Left cardiac atrium (tissue), 4 donors: ENCODE data around the gene AGER. TPM values are rescaled to one million over a fixed set of nuclear protein-coding genes. Genes with fewer than 3 reads are reported as not detected.
"Not testable (repeated sequence)": the region's sequence is repeated elsewhere in the genome, so short reads cannot be mapped to it uniquely, and the experiment has no call there.

ENCODE experiments used
- ATAC-seq, 2 donors: fragments of 200-7000 bp; cut with Tn5 transposase; one replicate each; pipeline ENCODE4 v1.9.1; 2020; ENCODE audit warnings: mild to moderate bottlenecking in 2 of 2, moderate library complexity in 2 of 2
- DNase-seq: peaks from one replicate; pipeline ENCODE4 v3.0.0-alpha.2; 2020
- intact Hi-C, 2 donors: fragments of 100-400 bp; cut with DNase I; formaldehyde crosslinking; loops; one replicate each; pipeline versions ENCODE4 v1.14.1 to v1.15.1; 2022 to 2023
- total RNA-seq, 2 donors: library from RNA; stranded (reverse); fragmentation: NEBNext Ultra II Directional; extraction: Animal tissue kit (Norgen Biotek cat#: 25700); gene quantifications; one replicate each; pipeline ENCODE4 v1.2.1, GENCODE V29; 2021
- donor health status: DM: no; HTN: yes; CAD: no.
- donor health status: DM: no; HTN: yes; CAD: no; lungs with severe emphysema.
- donor health status: DM: yes; HTN: yes; CAD: no.
- donor health status: Dilated cardiomyopathy.

AGER gene
- total RNA-seq, 2 donors from 2014 or later = 2.4 to 2.8 TPM

DNA sequence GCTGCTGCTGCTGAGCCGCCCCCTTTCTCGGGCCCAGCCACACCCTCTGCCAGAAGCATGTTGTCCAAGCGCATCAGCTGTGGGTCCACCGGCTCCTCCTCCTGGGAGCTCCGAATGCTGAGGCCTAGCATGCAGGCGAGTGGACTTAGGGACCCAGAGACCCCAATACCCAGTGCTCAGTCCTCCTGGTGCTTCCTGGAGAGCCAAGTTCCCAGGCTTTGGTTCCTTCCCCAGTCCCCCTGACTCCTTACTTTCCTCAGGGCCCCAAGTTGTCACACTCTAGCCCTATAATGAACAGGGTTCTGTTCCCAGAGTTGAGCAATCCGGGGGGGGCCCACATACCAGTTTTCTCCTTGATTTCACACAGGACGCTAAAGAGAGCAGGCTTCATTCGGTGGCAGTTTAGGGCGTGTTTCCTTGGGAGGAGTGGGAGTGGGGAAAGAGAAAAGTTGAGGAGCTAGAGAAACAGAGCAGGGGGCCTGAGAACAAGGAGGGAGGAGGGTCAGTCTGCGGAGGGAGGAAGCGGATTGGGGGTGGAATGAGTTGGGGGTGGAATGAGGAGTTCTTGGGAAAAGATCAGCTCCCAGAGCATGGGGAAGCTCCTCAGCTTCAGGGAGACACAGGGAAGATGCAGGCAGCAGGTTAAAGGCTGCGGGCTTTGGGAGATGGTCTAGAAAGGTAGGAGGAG is 4.5 kb upstream of the AGER start:
- no peak for ATAC-seq
- intact Hi-C loops = no loop called here
- no peak for DNase-seq

DNA sequence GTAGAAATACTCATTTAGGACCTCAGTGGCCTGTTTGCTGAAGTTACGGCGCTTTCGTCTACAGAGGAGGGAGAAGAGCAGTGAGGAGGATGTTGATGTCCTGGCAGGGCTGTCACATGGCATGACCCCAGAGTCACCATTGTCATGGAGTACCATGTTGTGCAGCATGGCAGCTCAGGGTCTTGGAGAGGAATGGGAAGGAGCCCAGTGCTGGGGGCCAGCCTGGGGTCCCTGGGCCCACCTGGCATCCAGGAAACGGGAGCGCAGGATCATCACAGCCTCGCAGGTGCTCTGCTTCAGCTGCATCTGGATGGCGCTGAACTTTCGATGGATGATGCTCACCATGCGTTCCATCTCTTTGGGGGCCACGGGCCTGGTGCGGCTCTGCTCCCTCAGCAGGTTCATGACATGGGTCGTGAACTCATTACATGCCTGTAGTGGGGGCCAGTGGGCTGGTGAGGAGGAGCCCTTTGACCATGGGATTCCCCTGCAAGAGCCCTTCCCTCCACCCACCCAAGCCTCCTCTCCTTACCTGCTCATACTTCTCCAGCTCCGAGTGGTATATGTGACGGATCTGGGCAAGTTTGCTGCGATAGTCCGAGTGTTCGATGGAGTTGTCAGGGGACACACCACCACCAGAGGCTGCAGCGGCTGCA is 3.8 kb upstream of the AGER start:
- intact Hi-C loops, DNase-seq, ATAC-seq: not testable (repeated sequence)

- no peak for ATAC-seq
- intact Hi-C loops = no loop called here
- DNase-seq = no peak
Measured at GRCh38 chr6:32187009-32187709, 3.1 kb upstream of the AGER start.

- DNase-seq, intact Hi-C loops, ATAC-seq: not testable (repeated sequence)
Measured at GRCh38 chr6:32186151-32186840, 2.2 kb upstream of the AGER start.

DNA sequence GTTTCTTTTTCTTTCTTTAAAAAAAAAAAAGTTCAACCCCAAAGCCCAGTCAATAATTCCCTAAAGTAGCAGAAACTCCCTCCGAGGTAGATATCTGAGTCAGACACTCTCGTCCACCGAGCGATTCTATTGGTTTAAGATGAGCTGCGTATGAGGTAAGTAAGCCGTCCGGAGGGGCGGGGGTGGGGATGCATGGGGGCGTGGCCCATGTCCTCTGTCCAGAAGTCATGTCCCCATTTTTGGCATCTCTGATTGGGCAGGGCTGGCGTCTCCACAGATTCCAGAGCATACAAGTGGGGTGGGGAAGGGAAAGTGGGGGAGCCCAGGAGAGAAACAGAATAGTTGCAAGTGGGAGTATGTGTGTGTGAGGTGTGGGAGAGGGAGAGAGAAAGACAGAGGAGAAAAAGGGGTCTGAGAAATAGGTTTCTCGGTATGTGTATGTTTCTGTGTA is 1.7 kb upstream of the AGER start:
- peak; percentile 90 for DNase-seq
- intact Hi-C loops = not testable (repeated sequence)
- peak; percentile 59 to 68 for ATAC-seq

- no peak for DNase-seq
- intact Hi-C loops = no loop called here
- no peak for ATAC-seq
Measured at GRCh38 chr6:32183483-32184083, 470 bp downstream of the AGER start.

DNA sequence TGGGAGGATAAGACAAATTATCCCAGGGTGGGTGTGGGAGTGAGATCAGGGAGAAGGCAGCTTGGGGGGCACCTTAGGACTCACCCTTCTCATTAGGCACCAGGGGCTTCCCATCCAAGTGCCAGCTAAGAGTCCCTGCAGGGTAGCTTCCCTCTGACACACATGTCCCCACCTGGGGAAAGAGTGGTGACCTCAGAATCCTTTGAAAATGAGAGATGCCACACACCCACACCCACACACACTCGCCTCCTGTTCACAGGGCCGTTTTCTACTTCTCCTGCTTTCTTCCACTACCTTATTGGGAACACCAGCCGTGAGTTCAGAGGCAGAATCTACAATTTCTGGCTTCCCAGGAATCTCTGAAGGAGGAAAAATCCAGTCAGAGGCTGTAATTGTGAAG is 1.0 kb downstream of the AGER start:
- ATAC-seq (no peak), DNase-seq (no peak)
- intact Hi-C loops = no loop called here

- no peak for DNase-seq
- intact Hi-C loops = no loop called here
- ATAC-seq = no peak
Measured at GRCh38 chr6:32182555-32182981, 1.5 kb downstream of the AGER start.

DNA sequence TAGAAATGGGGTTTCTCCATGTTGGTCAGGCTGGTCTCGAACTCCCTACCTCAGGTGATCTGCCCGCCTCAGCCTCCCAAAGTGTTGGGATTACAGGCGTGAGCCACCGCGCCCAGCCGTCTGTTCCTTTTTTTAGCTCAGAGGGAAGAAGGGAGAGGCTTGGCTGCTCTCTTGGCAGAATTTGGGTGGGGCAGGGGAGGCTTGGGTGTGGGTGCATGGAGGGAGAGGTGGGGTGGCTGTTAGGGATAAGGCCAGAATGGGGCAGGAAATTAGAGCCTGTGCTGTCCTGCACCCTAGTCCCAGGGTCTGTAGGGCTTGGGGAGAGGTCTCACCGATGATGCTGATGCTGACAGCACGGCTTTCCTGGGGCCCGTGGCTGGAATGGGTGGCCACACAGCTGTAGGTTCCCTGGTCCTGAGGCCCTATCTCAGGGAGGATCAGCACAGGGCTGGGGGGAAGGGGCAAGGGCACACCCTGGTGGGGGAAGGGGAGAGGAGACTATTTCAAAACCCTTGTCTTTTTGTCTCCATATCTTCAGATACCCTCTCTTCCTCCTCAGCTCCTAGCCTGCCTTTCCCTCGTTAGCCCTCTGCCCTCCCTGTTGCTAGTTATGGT is 2.0 kb downstream of the AGER start:
- DNase-seq (no peak), ATAC-seq (no peak)
- intact Hi-C loops = no loop called here

DNA sequence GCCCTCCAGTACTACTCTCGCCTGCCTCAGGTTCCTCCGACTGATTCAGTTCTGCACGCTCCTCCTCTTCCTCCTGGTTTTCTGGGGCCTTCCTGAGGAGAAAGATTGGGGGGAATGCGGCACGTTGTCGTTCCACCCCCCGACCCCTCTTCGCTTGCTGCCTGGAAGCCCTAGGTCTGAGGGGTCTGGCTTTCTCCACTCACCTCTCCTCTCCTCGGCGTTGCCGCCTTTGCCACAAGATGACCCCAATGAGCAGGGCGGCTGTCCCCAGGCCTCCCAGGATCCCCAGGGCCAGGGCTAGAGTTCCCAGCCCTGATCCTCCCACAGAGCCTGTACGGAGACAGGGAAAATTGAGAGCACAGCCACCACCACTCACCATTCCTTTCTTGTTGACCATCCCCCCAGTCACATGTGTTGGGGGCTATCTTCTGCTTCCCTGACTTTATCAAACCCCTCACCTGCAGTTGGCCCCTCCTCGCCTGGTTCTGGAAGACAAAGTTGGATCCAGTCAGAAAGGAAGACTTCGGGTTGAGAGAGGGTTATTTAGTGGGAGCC is 2.8 kb downstream of the AGER start:
- ATAC-seq = no peak
- intact Hi-C loops = no loop called here
- no peak for DNase-seq

DNA sequence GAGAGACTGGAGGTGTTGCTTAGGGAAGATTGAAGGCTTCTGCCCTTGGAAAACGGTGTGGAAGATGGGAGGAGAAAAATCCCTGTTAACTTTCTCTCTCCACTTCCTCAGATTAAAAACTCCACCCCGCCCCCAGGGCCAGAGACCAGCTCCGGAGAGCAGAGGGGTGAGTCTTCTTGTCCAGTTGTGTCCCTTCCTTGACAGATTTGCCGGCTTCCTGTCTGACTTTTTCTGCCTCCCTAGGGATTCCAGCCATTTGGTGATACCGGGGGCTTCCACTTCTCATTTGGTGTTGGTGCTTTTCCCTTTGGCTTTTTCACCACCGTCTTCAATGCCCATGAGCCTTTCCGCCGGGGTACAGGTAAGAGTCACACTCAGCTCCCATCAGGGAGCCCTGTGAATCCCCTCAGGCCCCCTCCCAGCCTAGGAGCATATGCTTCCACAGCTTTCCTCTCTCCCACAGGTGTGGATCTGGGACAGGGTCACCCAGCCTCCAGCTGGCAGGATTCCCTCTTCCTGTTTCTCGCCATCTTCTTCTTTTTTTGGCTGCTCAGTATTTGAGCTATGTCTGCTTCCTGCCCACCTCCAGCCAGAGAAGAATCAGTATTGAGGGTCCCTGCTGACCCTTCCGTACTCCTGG is 4.2 kb downstream of the AGER start:
- ATAC-seq = no peak
- no peak for DNase-seq
- intact Hi-C loops = no loop called here

GRCh38 chr6:32178547-32179440 is 5.3 kb downstream of the AGER start:
- DNase-seq (no peak), ATAC-seq (no peak)
- intact Hi-C loops = no loop called here

DNA sequence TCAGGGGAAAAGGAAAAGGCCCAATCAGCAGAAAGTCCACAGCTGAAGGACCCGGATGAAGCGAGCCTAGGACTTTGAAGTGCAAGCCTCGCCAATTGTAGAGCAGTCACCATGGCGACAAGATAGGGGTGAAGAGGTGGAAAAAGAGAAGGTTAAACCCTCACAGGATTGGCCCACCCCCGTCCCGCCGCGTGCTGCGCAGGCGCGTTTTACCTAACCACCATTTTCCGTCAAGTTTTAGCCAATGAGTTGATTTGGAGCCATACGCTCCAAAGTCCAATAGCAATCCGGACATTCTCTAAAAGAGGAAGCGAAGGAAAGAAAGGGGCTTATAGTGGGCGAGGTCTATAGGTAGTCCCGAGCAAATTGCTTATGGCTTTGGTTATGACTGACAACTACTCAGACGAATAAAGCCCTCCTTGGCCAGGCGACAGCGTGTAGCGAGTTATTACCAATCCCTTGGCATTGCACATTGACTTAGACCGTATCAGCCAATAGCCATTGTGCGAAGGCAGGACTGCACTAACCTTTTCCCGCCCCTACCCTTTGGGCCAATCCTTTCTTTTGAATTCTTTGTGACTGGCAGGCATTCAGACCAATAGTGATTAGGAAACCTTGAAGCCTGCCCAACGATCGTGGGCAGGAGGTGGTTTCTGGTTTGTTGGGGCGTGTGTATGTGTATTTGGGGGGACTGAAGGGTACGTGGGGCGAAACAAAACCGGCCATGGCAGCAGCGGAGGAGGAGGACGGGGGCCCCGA is 6.1 kb downstream of the AGER start, which contains the start of gene RNF5:
RNF5 (plus strand) TSS at position 618 of the 759 bp plus-strand sequence; CDS start at position 725, 107 bp downstream.
- intact Hi-C loops = no loop called here
- ATAC-seq (peak; percentile 85 to 87), DNase-seq (peak; percentile 96)

DNA sequence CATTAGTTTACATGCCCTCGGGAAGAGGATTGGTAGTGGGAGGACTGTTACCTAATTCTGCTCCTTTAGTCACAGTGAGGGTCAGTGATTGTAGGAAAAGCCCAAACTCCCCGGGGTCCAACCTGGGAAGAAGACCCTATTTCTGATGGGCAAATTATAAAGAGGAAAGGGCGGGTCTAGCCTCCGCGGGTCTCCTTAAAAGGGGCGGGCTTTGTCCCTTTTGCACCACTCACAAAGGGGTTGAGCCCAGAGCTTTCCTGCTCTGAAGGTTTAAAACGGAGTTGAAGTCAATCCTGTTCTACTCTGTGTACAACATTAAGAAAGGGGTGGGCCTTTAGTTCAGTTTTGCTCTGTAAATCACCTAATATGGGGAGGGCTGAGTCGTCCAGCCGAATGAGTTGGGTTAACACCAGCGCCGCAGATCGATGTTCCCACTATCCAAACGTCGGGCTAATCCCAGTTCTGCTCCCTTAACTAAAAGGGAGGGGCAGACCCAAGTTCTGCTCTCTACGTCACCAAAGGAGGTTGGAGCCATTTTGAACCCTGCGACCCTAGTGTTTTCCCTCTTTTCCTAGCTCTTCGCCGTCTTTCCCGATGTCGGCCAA is 6.8 kb downstream of the AGER start:
- peak; percentile 13 to 22 for ATAC-seq
- DNase-seq = no peak
- intact Hi-C loops = no loop called here

DNA sequence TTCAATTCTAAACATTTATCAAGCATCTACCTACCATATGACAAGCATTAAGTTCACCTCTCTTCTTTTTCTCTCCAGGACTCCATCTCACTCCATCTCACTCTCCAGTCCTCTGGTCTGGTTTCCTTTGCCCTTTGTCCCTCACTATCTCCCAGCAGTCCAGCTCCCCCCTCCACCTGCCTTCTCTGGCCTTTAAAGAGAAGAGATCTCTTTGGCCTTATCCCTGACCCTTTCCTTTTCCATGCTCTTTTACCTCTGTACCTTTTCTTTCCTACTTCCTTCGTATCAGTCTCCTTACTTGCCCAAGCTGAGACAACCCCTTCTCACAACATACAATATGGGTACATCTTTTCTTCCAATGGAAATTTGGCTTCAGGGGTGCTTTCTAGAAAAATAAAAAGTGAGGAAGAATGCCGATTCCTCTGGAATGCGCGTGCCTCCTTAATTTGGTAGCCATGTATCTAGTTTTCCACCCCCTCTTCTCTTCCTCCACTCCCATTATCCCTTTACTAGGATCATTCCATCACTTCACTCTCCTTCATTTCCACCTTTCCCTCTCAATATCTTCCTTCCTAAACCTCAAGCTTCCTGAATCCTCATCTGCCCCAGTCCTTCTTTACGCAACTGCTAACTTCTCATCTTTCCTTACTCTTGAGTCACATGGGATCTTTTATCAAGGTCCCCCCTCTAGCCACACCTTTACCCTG is 7.4 kb downstream of the AGER start:
- DNase-seq = no peak
- ATAC-seq = peak in 1 of 2 donors; percentile 1
- intact Hi-C loops = no loop called here
